ENCODE data around the gene DHDDS. TPM values are rescaled to one million over a fixed set of nuclear protein-coding genes. Genes with fewer than 3 reads are reported as not detected.

Gene DHDDS
- total and polyA plus RNA-seq, 2 of the 13 experiments (the other 11 are each of a cell fraction or from before 2014, with no cell fraction given): 18.9 to 28.3 TPM

- TF ChIP-seq ARID5B (CRISPR knock-in tag; IDR thresholded peaks at IDR 0.05) (peak; percentile 98), FOXA3 (CRISPR knock-in tag; IDR thresholded peaks at IDR 0.05) (peak; percentile 91), ZBTB39 (CRISPR knock-in tag; IDR thresholded peaks at IDR 0.05) (peak; percentile 98), PHF20 (CRISPR knock-in tag; IDR thresholded peaks at IDR 0.05) (peak; percentile 91), ZNF788 (CRISPR knock-in tag; IDR thresholded peaks at IDR 0.05; ENCODE audit: borderline replicate concordance) (peak; percentile 99), PHF8 (CRISPR knock-in tag; IDR thresholded peaks at IDR 0.05) (peak; percentile 79), FOXA1 (IDR thresholded peaks at IDR 0.05) (no peak), FOXA1 (CRISPR knock-in tag; IDR thresholded peaks at IDR 0.05) (peak; percentile 70), CCAR2 (optimal IDR thresholded peaks at IDR 0.05; ENCODE audit: low read depth, low read length) (no peak), BCL6 (CRISPR knock-in tag; IDR thresholded peaks at IDR 0.05) (peak; percentile 96), SATB2 (CRISPR knock-in tag; IDR thresholded peaks at IDR 0.05) (peak; percentile 100), MBD4 (IDR thresholded peaks at IDR 0.05; ENCODE audit: borderline replicate concordance, low read length) (no peak), NAIF1 (CRISPR knock-in tag; IDR thresholded peaks at IDR 0.05; ENCODE audit: borderline replicate concordance) (peak; percentile 98), TRIM24 (CRISPR knock-in tag; IDR thresholded peaks at IDR 0.05) (no peak), ARID2 (CRISPR knock-in tag; IDR thresholded peaks at IDR 0.05; ENCODE audit: borderline replicate concordance) (peak; percentile 100), ARHGAP35 (CRISPR knock-in tag; IDR thresholded peaks at IDR 0.05; ENCODE audit: borderline replicate concordance) (peak; percentile 100), ZNF670 (CRISPR knock-in tag; IDR thresholded peaks at IDR 0.05; ENCODE audit: borderline replicate concordance) (peak; percentile 100), ATF1 (CRISPR knock-in tag; IDR thresholded peaks at IDR 0.05) (no peak; the same call in 1 of the 2 replicates), SP140L (CRISPR knock-in tag; IDR thresholded peaks at IDR 0.05; ENCODE audit: borderline replicate concordance) (peak; percentile 100)
- TF ChIP-seq, protein P1, sequence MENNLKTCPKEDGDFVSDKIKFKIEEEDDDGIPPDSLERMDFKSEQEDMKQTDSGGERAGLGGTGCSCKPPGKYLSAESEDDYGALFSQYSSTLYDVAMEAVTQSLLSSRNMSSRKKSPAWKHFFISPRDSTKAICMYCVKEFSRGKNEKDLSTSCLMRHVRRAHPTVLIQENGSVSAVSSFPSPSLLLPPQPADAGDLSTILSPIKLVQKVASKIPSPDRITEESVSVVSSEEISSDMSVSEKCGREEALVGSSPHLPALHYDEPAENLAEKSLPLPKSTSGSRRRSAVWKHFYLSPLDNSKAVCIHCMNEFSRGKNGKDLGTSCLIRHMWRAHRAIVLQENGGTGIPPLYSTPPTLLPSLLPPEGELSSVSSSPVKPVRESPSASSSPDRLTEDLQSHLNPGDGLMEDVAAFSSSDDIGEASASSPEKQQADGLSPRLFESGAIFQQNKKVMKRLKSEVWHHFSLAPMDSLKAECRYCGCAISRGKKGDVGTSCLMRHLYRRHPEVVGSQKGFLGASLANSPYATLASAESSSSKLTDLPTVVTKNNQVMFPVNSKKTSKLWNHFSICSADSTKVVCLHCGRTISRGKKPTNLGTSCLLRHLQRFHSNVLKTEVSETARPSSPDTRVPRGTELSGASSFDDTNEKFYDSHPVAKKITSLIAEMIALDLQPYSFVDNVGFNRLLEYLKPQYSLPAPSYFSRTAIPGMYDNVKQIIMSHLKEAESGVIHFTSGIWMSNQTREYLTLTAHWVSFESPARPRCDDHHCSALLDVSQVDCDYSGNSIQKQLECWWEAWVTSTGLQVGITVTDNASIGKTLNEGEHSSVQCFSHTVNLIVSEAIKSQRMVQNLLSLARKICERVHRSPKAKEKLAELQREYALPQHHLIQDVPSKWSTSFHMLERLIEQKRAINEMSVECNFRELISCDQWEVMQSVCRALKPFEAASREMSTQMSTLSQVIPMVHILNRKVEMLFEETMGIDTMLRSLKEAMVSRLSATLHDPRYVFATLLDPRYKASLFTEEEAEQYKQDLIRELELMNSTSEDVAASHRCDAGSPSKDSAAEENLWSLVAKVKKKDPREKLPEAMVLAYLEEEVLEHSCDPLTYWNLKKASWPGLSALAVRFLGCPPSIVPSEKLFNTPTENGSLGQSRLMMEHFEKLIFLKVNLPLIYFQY (CRISPR knock-in tag; IDR thresholded peaks at IDR 0.05; ENCODE audit: borderline replicate concordance): peak; percentile 100
- TF ChIP-seq, protein P2, sequence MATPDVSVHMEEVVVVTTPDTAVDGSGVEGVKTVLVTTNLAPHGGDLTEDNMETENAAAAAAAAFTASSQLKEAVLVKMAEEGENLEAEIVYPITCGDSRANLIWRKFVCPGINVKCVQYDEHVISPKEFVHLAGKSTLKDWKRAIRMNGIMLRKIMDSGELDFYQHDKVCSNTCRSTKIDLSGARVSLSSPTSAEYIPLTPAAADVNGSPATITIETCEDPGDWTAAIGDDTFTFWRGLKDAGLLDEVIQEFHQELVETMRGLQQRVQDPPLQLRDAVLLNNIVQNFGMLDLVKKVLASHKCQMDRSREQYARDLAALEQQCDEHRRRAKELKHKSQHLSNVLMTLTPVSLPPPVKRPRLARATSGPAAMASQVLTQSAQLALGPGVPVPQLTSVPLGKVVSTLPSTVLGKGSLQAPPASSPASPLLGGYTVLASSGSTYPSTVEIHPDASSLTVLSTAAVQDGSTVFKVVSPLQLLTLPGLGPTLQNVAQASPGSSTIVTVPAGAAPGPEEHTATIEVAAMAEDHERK (CRISPR knock-in tag; IDR thresholded peaks at IDR 0.05; ENCODE audit: low read depth): peak; percentile 81
Measured at GRCh38 chr1:26408604-26409003, 23.5 kb upstream of the DHDDS start (continued).
